Fibroblast of lung (primary cell): ENCODE data around the gene UBA1.

ENCODE experiments used
- EZH2 ChIP-seq: IDR thresholded peaks from 2 replicates; pipeline ENCODE4 v1.5.1; 2012; ENCODE audit warnings: low read length, control low read depth, mild to moderate bottlenecking; ENCODE audit errors: missing control alignments
- TF ChIP-seq, protein P1 (sequence below), 2 donors: IDR thresholded peaks in 1 of 2; conservative IDR thresholded peaks in 1 of 2; 1 replicate in 1 of 2; 2 replicates in 1 of 2; pipeline ENCODE4 v1.5.1; 2011 to 2012; ENCODE audit warnings: low read length in 2 of 2, control low read depth in 1 of 2, inconsistent platforms in 1 of 2, low read depth in 1 of 2, mild to moderate bottlenecking in 1 of 2

GRCh38 chrX:47145395-47146120 is 48.1 kb upstream of the UBA1 start:
- TF ChIP-seq, protein P1, sequence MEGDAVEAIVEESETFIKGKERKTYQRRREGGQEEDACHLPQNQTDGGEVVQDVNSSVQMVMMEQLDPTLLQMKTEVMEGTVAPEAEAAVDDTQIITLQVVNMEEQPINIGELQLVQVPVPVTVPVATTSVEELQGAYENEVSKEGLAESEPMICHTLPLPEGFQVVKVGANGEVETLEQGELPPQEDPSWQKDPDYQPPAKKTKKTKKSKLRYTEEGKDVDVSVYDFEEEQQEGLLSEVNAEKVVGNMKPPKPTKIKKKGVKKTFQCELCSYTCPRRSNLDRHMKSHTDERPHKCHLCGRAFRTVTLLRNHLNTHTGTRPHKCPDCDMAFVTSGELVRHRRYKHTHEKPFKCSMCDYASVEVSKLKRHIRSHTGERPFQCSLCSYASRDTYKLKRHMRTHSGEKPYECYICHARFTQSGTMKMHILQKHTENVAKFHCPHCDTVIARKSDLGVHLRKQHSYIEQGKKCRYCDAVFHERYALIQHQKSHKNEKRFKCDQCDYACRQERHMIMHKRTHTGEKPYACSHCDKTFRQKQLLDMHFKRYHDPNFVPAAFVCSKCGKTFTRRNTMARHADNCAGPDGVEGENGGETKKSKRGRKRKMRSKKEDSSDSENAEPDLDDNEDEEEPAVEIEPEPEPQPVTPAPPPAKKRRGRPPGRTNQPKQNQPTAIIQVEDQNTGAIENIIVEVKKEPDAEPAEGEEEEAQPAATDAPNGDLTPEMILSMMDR (conservative IDR thresholded peaks at IDR 0.05 in 1 of 2, IDR thresholded peaks at IDR 0.05 in 1 of 2; ENCODE audit: low read depth in 1 of 2, low read length in 2 of 2): no peak
- no peak for TF ChIP-seq EZH2
